Caco-2 (cell line): ENCODE results near the gene ATXN1. TPM values are rescaled to one million over a fixed set of nuclear protein-coding genes. Genes with fewer than 3 reads are reported as not detected.
A peak's percentile ranks its signal among the peaks of the same experiment; 100 is the strongest.

ENCODE experiments used
- BruUV-seq: library from RNA; stranded (reverse); fragments of 400-500 nt; replicated peaks from 2 replicates; lab custom pipeline; 2021; lab: Mats Ljungman, UMichigan
- CTCF ChIA-PET: fragments of 300-600 bp; sonication (Branson Sonifier 250); formaldehyde crosslinking; loops from one replicate; lab custom pipeline; 2022; ENCODE audit warnings: antibody characterized with exemption; lab: Charles Lee
- POLR2A ChIA-PET: fragments of 300-600 bp; sonication (Branson Sonifier 250); formaldehyde crosslinking; loops from one replicate; lab custom pipeline; 2022; ENCODE audit warnings: antibody characterized with exemption; lab: Charles Lee
- DNase-seq, 2 experiments: peaks; one replicate each; pipeline versions ENCODE4 v3.0.0 to v3.0.0-alpha.2; 2020 to 2022
- H3K27me3 ChIP-seq: replicated peaks from 2 replicates; pipeline ENCODE4 v1.6.0; 2011; ENCODE audit warnings: low read length; ENCODE audit not compliant: control insufficient read depth, insufficient read depth
- H3K36me3 ChIP-seq: 2 replicates; pipeline ENCODE4 v1.5.1; 2011; ENCODE audit warnings: low read length; ENCODE audit not compliant: control insufficient read depth, insufficient read depth
- H3K4me1 ChIP-seq: fragments of 250-450 bp; sonication (Bioruptor Pico); 2 replicates; pipeline ENCODE4 v1.5.1; 2020; ENCODE audit warnings: mild to moderate bottlenecking
- H3K4me3 ChIP-seq: 2 replicates; pipeline ENCODE4 v1.5.1; 2011; ENCODE audit warnings: low read depth, mild to moderate bottlenecking, control low read depth, low read length
- H3K9me3 ChIP-seq: fragments of 250-450 bp; sonication (Bioruptor Pico); 2 replicates; pipeline ENCODE4 v1.5.1; 2020; ENCODE audit warnings: mild to moderate bottlenecking, moderate library complexity
- H3K27ac Mint-ChIP-seq: one replicate; pipeline ENCODE4 v1.8.0; 2022; ENCODE audit warnings: mixed read lengths; ENCODE audit not compliant: unreplicated experiment
- H3K27me3 Mint-ChIP-seq: one replicate; pipeline ENCODE4 v1.8.0; 2022; ENCODE audit warnings: mixed read lengths; ENCODE audit not compliant: insufficient read depth, unreplicated experiment
- H3K36me3 Mint-ChIP-seq: one replicate; pipeline ENCODE4 v1.8.0; 2022; ENCODE audit warnings: mild to moderate bottlenecking, mixed read lengths; ENCODE audit not compliant: insufficient read depth, unreplicated experiment
- H3K4me1 Mint-ChIP-seq: one replicate; pipeline ENCODE4 v1.8.0; 2022; ENCODE audit warnings: low read depth, mixed read lengths; ENCODE audit not compliant: unreplicated experiment
- H3K4me3 Mint-ChIP-seq: one replicate; pipeline ENCODE4 v1.8.0; 2022; ENCODE audit warnings: mild to moderate bottlenecking, moderate library complexity, mixed read lengths; ENCODE audit not compliant: unreplicated experiment
- H3K9me3 Mint-ChIP-seq: one replicate; pipeline ENCODE4 v1.8.0; 2022; ENCODE audit warnings: mixed read lengths; ENCODE audit not compliant: unreplicated experiment
- CTCF ChIP-seq, 2 experiments: fragments of 200-600 bp in 1 of 2; IDR thresholded peaks; 1 replicate in 1 of 2; 2 replicates in 1 of 2; pipeline versions ENCODE4 v1.5.1 to v1.8.0; 2011 to 2022; ENCODE audit warnings: antibody characterized with exemption in 1 of 2, control low read depth in 1 of 2, inconsistent platforms in 1 of 2, low read depth in 1 of 2, low read length in 1 of 2, mild to moderate bottlenecking in 1 of 2, moderate library complexity in 1 of 2; ENCODE audit not compliant: insufficient read depth in 1 of 2, severe bottlenecking in 1 of 2, unreplicated experiment in 1 of 2
- intact Hi-C: fragments of 100-400 bp; cut with micrococcal nuclease; formaldehyde crosslinking; loops from one replicate; pipeline ENCODE4 v1.10.0; 2022; ENCODE audit not compliant: unreplicated experiment
- total RNA-seq: library from RNA; stranded (reverse); gene quantifications from 2 replicates; pipeline ENCODE4 v1.2.3, GENCODE V29; 2022

The ATXN1 gene
- total RNA-seq, 1 experiment from 2014 or later, result 14.2 TPM

DNA sequence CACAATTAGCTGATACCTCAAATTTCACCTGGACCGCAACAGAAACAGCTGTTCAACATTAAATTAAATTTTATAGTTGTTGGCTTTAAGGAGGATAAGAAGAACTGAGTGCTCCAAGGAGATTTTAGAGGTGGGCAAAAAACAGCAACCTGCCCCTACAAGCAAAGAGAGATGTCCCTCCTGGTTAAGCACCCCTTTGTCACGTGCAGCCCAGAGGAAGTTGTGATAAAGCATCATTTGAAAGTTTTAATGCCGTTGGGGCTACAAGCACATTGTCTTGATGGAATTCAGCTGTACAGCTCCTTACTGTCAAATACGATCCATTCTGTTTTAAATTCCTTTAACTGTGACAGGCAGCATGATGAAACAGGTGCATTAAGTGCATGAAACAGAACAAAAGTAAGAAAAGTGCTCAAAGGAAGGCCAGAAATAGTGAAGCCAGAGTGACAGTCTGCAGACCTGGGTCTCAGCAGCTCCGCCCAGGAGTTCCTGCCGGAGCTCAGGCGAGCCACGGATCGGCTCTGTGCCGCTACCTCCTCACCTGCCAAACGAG, 327.8 kb downstream of the ATXN1 start:
- Mint-ChIP-seq H3K9me3 (peaks cover 16% of the 10 kb centered on the region), H3K27ac (no peak overlapping the region), H3K27me3 (no peaks in the 10 kb centered on the region), H3K4me3 (no peak overlapping the region), H3K36me3 (peaks cover 10% of the 10 kb centered on the region), H3K4me1 (peaks cover 22% of the 10 kb centered on the region)
- CTCF ChIA-PET, result no interaction called here
- intact Hi-C loops, result loop anchor here (5.0 kb wide), 1 partner anchor 39 kb away; no protein-coding TSS in a partner anchor
- TF ChIP-seq CTCF (IDR thresholded peaks at IDR 0.05; ENCODE audit: insufficient read depth in 1 of 2, low read depth in 1 of 2, low read length in 1 of 2, severe bottlenecking in 1 of 2, unreplicated experiment in 1 of 2), result no peak
- no peak for DNase-seq
- H3K9me3 ChIP-seq, result no peaks in the 10 kb centered on the region
- peaks cover 14% of the 10 kb centered on the region for H3K4me1 ChIP-seq
- BruUV-seq, result no TSS peak
- H3K4me3 ChIP-seq, result no peak overlapping the region
- H3K27me3 ChIP-seq, result no peaks in the 10 kb centered on the region
- no peaks in the 10 kb centered on the region for H3K36me3 ChIP-seq
- POLR2A ChIA-PET, result no interaction called here

DNA sequence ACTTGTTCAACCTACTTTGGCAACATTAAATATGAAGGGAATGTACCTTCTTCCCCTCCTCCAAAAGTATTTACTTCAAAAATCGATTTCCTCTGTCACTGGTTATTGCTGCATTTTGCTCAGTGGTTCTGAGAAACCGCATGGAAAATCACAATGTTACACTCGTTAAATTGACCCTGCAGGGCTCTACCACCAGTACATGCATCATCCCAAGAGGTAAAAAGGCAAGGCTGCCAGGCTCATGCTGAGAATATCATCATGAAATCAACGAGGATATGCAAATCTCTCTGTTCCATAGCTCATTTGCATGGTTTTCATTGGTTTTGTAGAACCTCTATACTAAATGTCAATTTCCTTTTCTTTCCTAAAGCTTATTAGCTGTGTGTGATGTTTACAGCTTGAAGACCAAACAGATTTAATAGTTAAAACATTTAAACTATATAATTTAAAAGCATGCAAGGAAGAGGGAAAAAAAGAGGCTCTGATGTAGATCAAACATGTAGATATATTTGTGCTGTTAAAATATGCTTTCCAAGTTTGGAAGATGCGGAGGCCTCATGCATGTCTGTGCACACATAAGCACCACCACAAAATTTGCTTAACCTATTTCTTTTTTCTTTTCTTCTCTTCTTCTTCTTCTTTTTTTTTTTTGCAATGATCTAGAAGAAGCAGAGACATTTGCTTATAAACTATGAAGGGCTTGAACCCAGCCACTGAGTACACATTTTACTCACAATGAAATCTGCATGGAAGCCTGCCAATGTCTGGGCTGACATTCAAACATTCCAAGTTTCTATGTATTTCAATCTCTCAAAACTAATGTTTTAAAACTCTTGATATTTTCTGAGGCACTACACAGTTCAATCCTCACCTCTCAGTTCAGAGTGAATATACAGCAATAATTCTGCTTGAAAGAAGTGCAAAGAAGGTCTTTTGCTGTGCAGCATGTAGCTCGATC, 328.9 kb downstream of the ATXN1 start:
- no peaks in the 10 kb centered on the region for H3K27me3 Mint-ChIP-seq
- H3K4me1 Mint-ChIP-seq, result peaks cover 22% of the 10 kb centered on the region
- H3K9me3 ChIP-seq, result no peaks in the 10 kb centered on the region
- H3K36me3 ChIP-seq, result no peaks in the 10 kb centered on the region
- CTCF ChIA-PET, result no interaction called here
- DNase-seq, result no peak
- H3K27me3 ChIP-seq, result no peaks in the 10 kb centered on the region
- TF ChIP-seq CTCF (IDR thresholded peaks at IDR 0.05; ENCODE audit: insufficient read depth in 1 of 2, low read depth in 1 of 2, low read length in 1 of 2, severe bottlenecking in 1 of 2, unreplicated experiment in 1 of 2), result no peak
- no peak overlapping the region for H3K4me3 ChIP-seq
- no peak overlapping the region for H3K4me3 Mint-ChIP-seq
- BruUV-seq, result no TSS peak
- no peak overlapping the region for H3K27ac Mint-ChIP-seq
- intact Hi-C loops, result loop anchor here (5.0 kb wide), 1 partner anchor 40 kb away; no protein-coding TSS in a partner anchor
- peaks cover 16% of the 10 kb centered on the region for H3K9me3 Mint-ChIP-seq
- H3K4me1 ChIP-seq, result peaks cover 14% of the 10 kb centered on the region
- peaks cover 10% of the 10 kb centered on the region for H3K36me3 Mint-ChIP-seq
- POLR2A ChIA-PET, result no interaction called here

DNA sequence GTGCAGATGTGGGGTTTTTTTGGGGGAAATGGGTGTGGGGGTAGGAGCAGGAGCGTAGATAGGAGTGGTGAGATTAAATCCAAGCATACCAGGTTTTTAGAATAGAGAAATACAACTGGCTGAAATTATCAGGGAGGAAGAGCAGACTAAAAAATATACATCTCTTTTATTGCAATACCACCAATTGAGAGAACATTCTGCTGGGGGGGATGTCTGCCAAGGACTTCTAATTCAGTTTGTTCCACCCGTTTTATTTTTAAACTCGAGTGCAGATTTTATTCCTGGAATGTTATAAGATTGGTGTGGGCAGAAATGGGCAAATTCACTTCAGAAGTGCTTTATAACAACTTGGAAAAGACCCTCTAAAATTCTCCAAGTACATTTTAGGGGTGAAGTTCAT, 330.2 kb downstream of the ATXN1 start:
- intact Hi-C loops, result loop anchor here (5.0 kb wide), 1 partner anchor 41 kb away; no protein-coding TSS in a partner anchor
- Mint-ChIP-seq H3K9me3 (peaks cover 16% of the 10 kb centered on the region), H3K36me3 (peaks cover 10% of the 10 kb centered on the region), H3K27ac (peak overlapping the region; percentile 64), H3K4me1 (peaks cover 22% of the 10 kb centered on the region), H3K4me3 (peak overlapping the region; percentile 62), H3K27me3 (no peaks in the 10 kb centered on the region)
- Histone ChIP-seq H3K4me1 (peaks cover 14% of the 10 kb centered on the region), H3K4me3 (no peak overlapping the region), H3K9me3 (no peaks in the 10 kb centered on the region), H3K36me3 (no peaks in the 10 kb centered on the region), H3K27me3 (no peaks in the 10 kb centered on the region)
- ChIA-PET CTCF (no interaction called here), POLR2A (no interaction called here)
- no TSS peak for BruUV-seq
- no peak for DNase-seq
- TF ChIP-seq CTCF (IDR thresholded peaks at IDR 0.05; ENCODE audit: insufficient read depth in 1 of 2, low read depth in 1 of 2, low read length in 1 of 2, severe bottlenecking in 1 of 2, unreplicated experiment in 1 of 2), result no peak
